Mesodermal cell (in vitro differentiated cells): ENCODE data around the gene CFAP251.
A peak's percentile ranks its signal among the peaks of the same experiment; 100 is the strongest.

Experiments used
- H3K27ac ChIP-seq: 2 replicates; pipeline ENCODE4 v1.7.0; 2013; ENCODE audit warnings: mild to moderate bottlenecking, low read depth, low read length, moderate library complexity; ENCODE audit not compliant: severe bottlenecking
- H3K36me3 ChIP-seq: 2 replicates; pipeline ENCODE4 v1.7.1; 2013; ENCODE audit warnings: mild to moderate bottlenecking, low read length, moderate library complexity; ENCODE audit not compliant: control insufficient read depth, insufficient read depth
- H3K4me1 ChIP-seq: one replicate; pipeline ENCODE4 v1.7.1; 2013; ENCODE audit warnings: mild to moderate bottlenecking, low read length; ENCODE audit not compliant: insufficient read depth, control insufficient read depth, poor library complexity, severe bottlenecking
- H3K4me3 ChIP-seq: 2 replicates; pipeline ENCODE4 v1.7.0; 2013; ENCODE audit warnings: low read length, control low read depth, mild to moderate bottlenecking; ENCODE audit not compliant: insufficient read depth, poor library complexity, severe bottlenecking; ENCODE audit errors: extremely low read depth
- H3K9me3 ChIP-seq: 2 replicates; pipeline ENCODE4 v1.7.1; 2013; ENCODE audit warnings: mild to moderate bottlenecking, low read length, moderate library complexity; ENCODE audit not compliant: control insufficient read depth
- WGBS, 2 experiments: methylation state at CpG; one replicate each; pipeline ENCODE4 v1.1.5; 2013; ENCODE audit warnings: missing lambda C conversion rate in 2 of 2; ENCODE audit not compliant: insufficient coverage in 2 of 2; 5-methylcytosine and 5-hydroxymethylcytosine counted together

The CFAP251 gene

GRCh38 chr12:122006186-122006926 lies 88.0 kb downstream of the CFAP251 start:
- Histone ChIP-seq H3K27ac (no peak overlapping the region), H3K4me1 (no peaks in the 10 kb centered on the region), H3K36me3 (no peaks in the 10 kb centered on the region), H3K9me3 (no peaks in the 10 kb centered on the region), H3K4me3 (no peak overlapping the region)
- 94 to 95% methylated on average over 19 to 24 of the region's 24 CpGs for WGBS, 2 experiments

GRCh38 chr12:122009741-122010140 lies 91.3 kb downstream of the CFAP251 start:
- no peak overlapping the region for H3K27ac ChIP-seq
- H3K4me1 ChIP-seq: no peaks in the 10 kb centered on the region
- H3K36me3 ChIP-seq: no peaks in the 10 kb centered on the region
- H3K4me3 ChIP-seq: no peak overlapping the region
- no peaks in the 10 kb centered on the region for H3K9me3 ChIP-seq
- WGBS, 2 experiments: 89 to 95% methylated on average over 5 to 6 of the region's 9 CpGs

GRCh38 chr12:122012184-122012583 lies 93.8 kb downstream of the CFAP251 start:
- 92 to 94% methylated on average over 4 to 5 of the region's 6 CpGs for WGBS, 2 experiments
- Histone ChIP-seq H3K4me3 (no peak overlapping the region), H3K4me1 (no peaks in the 10 kb centered on the region), H3K27ac (no peak overlapping the region), H3K9me3 (no peaks in the 10 kb centered on the region), H3K36me3 (no peaks in the 10 kb centered on the region)

- 80 to 100% methylated on average over 1 to 2 of the region's 4 CpGs for WGBS, 2 experiments
- H3K9me3 ChIP-seq: peaks cover 2% of the 10 kb centered on the region
- H3K4me1 ChIP-seq: no peaks in the 10 kb centered on the region
- H3K27ac ChIP-seq: no peak overlapping the region
- no peaks in the 10 kb centered on the region for H3K36me3 ChIP-seq
- H3K4me3 ChIP-seq: no peak overlapping the region
Measured at GRCh38 chr12:122013136-122013535, 94.7 kb downstream of the CFAP251 start.

GRCh38 chr12:122013791-122014590 lies 95.6 kb downstream of the CFAP251 start:
- Histone ChIP-seq H3K4me3 (no peak overlapping the region), H3K27ac (no peak overlapping the region), H3K9me3 (peaks cover 9% of the 10 kb centered on the region), H3K36me3 (no peaks in the 10 kb centered on the region), H3K4me1 (no peaks in the 10 kb centered on the region)
- 90 to 94% methylated on average over 14 to 15 of the region's 19 CpGs for WGBS, 2 experiments

- Histone ChIP-seq H3K4me1 (no peaks in the 10 kb centered on the region), H3K9me3 (peaks cover 12% of the 10 kb centered on the region), H3K36me3 (no peaks in the 10 kb centered on the region), H3K27ac (no peak overlapping the region), H3K4me3 (no peak overlapping the region)
- 90 to 96% methylated on average over 4 of the region's 5 CpGs for WGBS, 2 experiments
Measured at GRCh38 chr12:122014781-122015180, 96.4 kb downstream of the CFAP251 start.

- peaks cover 3% of the 10 kb centered on the region for H3K4me1 ChIP-seq
- no peaks in the 10 kb centered on the region for H3K36me3 ChIP-seq
- no peak overlapping the region for H3K4me3 ChIP-seq
- no peak overlapping the region for H3K27ac ChIP-seq
- peaks cover 12% of the 10 kb centered on the region for H3K9me3 ChIP-seq
Measured at GRCh38 chr12:122018457-122018856, 100.1 kb downstream of the CFAP251 start.

GRCh38 chr12:122018937-122019336 lies 100.5 kb downstream of the CFAP251 start:
- H3K27ac ChIP-seq: no peak overlapping the region
- H3K9me3 ChIP-seq: peaks cover 12% of the 10 kb centered on the region
- no peak overlapping the region for H3K4me3 ChIP-seq
- no peaks in the 10 kb centered on the region for H3K36me3 ChIP-seq
- peaks cover 7% of the 10 kb centered on the region for H3K4me1 ChIP-seq
- WGBS, 2 experiments: 95 to 100% methylated on average over 1 to 4 of the region's 4 CpGs

GRCh38 chr12:122020795-122021192 lies 102.4 kb downstream of the CFAP251 start:
- Histone ChIP-seq H3K4me3 (peak overlapping the region; percentile 57), H3K27ac (no peak overlapping the region), H3K4me1 (peaks cover 11% of the 10 kb centered on the region), H3K36me3 (no peaks in the 10 kb centered on the region), H3K9me3 (peaks cover 12% of the 10 kb centered on the region)
- WGBS, 2 experiments: 83 to 86% methylated on average over 16 of the region's 16 CpGs

GRCh38 chr12:122021193-122021821 lies 102.9 kb downstream of the CFAP251 start:
- no peaks in the 10 kb centered on the region for H3K36me3 ChIP-seq
- H3K4me1 ChIP-seq: peaks cover 11% of the 10 kb centered on the region
- WGBS, 2 experiments: 2 to 3% methylated on average over 34 to 36 of the region's 57 CpGs
- peaks cover 12% of the 10 kb centered on the region for H3K9me3 ChIP-seq
- H3K27ac ChIP-seq: no peak overlapping the region
- H3K4me3 ChIP-seq: peak overlapping the region; percentile 57
